Adrenal gland (tissue), 5 donors: ENCODE results near the gene ADAMTSL1.

Experiments used
- CTCF ChIP-seq, 6 experiments: fragments of 450-650 bp in 4 of 6; fragments of 200-600 bp in 2 of 6; sonication (generic) in 1 of 6; IDR thresholded peaks; 1 replicate in 5 of 6; 2 replicates in 1 of 6; pipeline versions ENCODE4 v1.5.1 to v1.8.0; 2016 to 2021; ENCODE audit warnings: antibody characterized with exemption in 6 of 6, mild to moderate bottlenecking in 2 of 6, moderate library complexity in 1 of 6
- POLR2A ChIP-seq, 2 donors: fragments of 450-650 bp; IDR thresholded peaks; one replicate each; pipeline ENCODE4 v1.6.1; 2017; ENCODE audit warnings: antibody characterized with exemption in 2 of 2, mild to moderate bottlenecking in 2 of 2, moderate library complexity in 1 of 2
- donor health status: DM: no; HTN: no; CAD: no.

DNA sequence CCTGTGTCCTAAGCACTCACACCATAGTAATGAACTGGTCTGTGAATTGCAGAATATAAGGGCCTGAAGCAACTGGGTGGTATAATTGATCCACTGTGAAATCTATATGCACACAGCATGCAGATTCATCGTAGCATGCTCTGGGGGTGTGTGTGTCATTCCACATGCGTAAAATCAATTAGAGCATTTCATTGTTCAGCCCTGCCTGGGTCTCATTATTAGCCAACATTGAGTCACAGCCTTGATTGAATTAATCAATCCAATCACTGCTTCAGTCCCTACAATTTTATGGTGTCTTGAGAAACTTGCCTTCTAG, 248.0 kb downstream of the ADAMTSL1 start:
- TF ChIP-seq CTCF (IDR thresholded peaks at IDR 0.05), result no peak
- TF ChIP-seq POLR2A (IDR thresholded peaks at IDR 0.05), result no peak
